Adrenal gland (tissue), 12 donors: ENCODE results near the gene EVA1C. TPM values are rescaled to one million over a fixed set of nuclear protein-coding genes. Genes with fewer than 3 reads are reported as not detected.

Experiments
- DNase-seq, 7 donors: peaks; one replicate each; pipeline ENCODE4 v3.0.0-alpha.2; 2019 to 2020
- H3K27ac ChIP-seq, 5 donors: fragments of 200-600 bp; sonication (generic) in 4 of 5; 1 replicate in 3 of 5; 2 replicates in 2 of 5; pipeline versions ENCODE4 v1.5.1 to v1.8.0; 2016 to 2020; ENCODE audit warnings: mild to moderate bottlenecking in 1 of 5
- H3K27me3 ChIP-seq: fragments of 200-600 bp; 2 replicates; pipeline ENCODE4 v1.8.0; 2021
- H3K36me3 ChIP-seq, 2 donors: fragments of 200-600 bp; replicated peaks in 1 of 2; 1 replicate in 1 of 2; 2 replicates in 1 of 2; pipeline versions ENCODE4 v1.5.1 to v1.8.0; 2018 to 2022
- H3K4me1 ChIP-seq, 2 donors: fragments of 200-600 bp; replicated peaks in 1 of 2; 1 replicate in 1 of 2; 2 replicates in 1 of 2; pipeline versions ENCODE4 v1.5.1 to v1.8.0; 2018 to 2021
- H3K4me3 ChIP-seq, 4 donors: fragments of 200-600 bp; sonication (generic) in 3 of 4; one replicate each; pipeline ENCODE4 v1.5.1; 2016 to 2018
- H3K9me3 ChIP-seq, 3 donors: fragments of 200-600 bp; sonication (generic) in 1 of 3; replicated peaks in 1 of 3; 1 replicate in 2 of 3; 2 replicates in 1 of 3; pipeline versions ENCODE4 v1.5.1 to v1.8.0; 2016 to 2021
- CTCF ChIP-seq, 6 experiments: fragments of 450-650 bp in 4 of 6; fragments of 200-600 bp in 2 of 6; sonication (generic) in 1 of 6; IDR thresholded peaks; 1 replicate in 5 of 6; 2 replicates in 1 of 6; pipeline versions ENCODE4 v1.5.1 to v1.8.0; 2016 to 2021; ENCODE audit warnings: antibody characterized with exemption in 6 of 6, mild to moderate bottlenecking in 2 of 6, moderate library complexity in 1 of 6
- POLR2A ChIP-seq, 2 donors: fragments of 450-650 bp; IDR thresholded peaks; one replicate each; pipeline ENCODE4 v1.6.1; 2017; ENCODE audit warnings: antibody characterized with exemption in 2 of 2, mild to moderate bottlenecking in 2 of 2, moderate library complexity in 1 of 2
- WGBS, 4 donors: extraction: QIAGEN DNeasy Blood & Tissue Kit in 2 of 4; methylation state at CpG; one replicate each; pipeline versions ENCODE4 v1.1.5 to v1.1.7; 2013 to 2017; 5-methylcytosine and 5-hydroxymethylcytosine counted together
- intact Hi-C, 2 donors: fragments of 100-400 bp; cut with DNase I; formaldehyde crosslinking; loops; one replicate each; pipeline versions ENCODE4 v1.14.1 to v1.15.0; 2022 to 2023
- polyA plus RNA-seq, 3 donors: library from polyadenylated mRNA; stranded (reverse); fragments of 200-250 nt in 2 of 3; fragments of 350-450 nt in 1 of 3; fragmentation: Illumina TruSeq in 1 of 3; extraction: RNeasy Lipid Tissue Mini Kit (QIAGEN cat#74804) in 1 of 3; gene quantifications; one replicate each; pipeline ENCODE4 v1.2.3, GENCODE V29; 2013 to 2014
- total RNA-seq, 9 donors: library from RNA; depleted of rRNA in 4 of 9; stranded (reverse); fragments of >200 nt in 4 of 9; fragments of 120-200 nt in 1 of 9; fragmentation: NEBNext Ultra II Directional in 1 of 9; extraction: Animal tissue kit (Norgen Biotek cat#: 25700) in 1 of 9; gene quantifications; one replicate each; pipeline versions ENCODE4 v1.1.0 to v1.2.4, GENCODE V29; 2013 to 2023
- donor health status: healthy with polysubstance abuse.
- donor health status: Bipolar disorder and iron deficiency.
- donor health status: DM: yes; HTN: yes; CAD: no.
- donor health status: DM: no; HTN: no; CAD: no.
- donor health status: DM: no; HTN: no; CAD: no.
- donor health status: DM: yes; HTN: yes; CAD: no.

Gene EVA1C
- total and polyA plus RNA-seq, 12 donors: 0.94 to 33.2 (median 12.1) TPM

GRCh38 chr21:32378956-32379355 lies 33.5 kb upstream of the EVA1C start:
- Histone ChIP-seq H3K36me3 (peaks cover 0 to 29% of the 10 kb centered on the region in 2 donors), H3K27ac (no peak overlapping the region)
- WGBS, 4 donors: 71 to 89% (median 85%) methylated on average over 5 of the region's 5 CpGs

GRCh38 chr21:32380940-32381339 lies 31.6 kb upstream of the EVA1C start:
- Histone ChIP-seq H3K27ac (peak overlapping the region in 1 of 5 donors; percentile 62), H3K36me3 (peaks cover 0 to 35% of the 10 kb centered on the region in 2 donors), H3K4me3 (no peak overlapping the region), H3K9me3 (no peaks in the 10 kb centered on the region), H3K27me3 (no peaks in the 10 kb centered on the region), H3K4me1 (peaks cover 13 to 14% of the 10 kb centered on the region in 2 donors)
- no peak for TF ChIP-seq POLR2A (IDR thresholded peaks at IDR 0.05)
- no peak for TF ChIP-seq CTCF (IDR thresholded peaks at IDR 0.05)
- 73 to 76% (median 74%) methylated on average over 2 to 4 of the region's 4 CpGs for WGBS, 4 donors
- intact Hi-C loops: loop anchor here in 1 of 2 donors (10.0 kb wide), 1 partner anchor 96 kb away; no protein-coding TSS in a partner anchor
- DNase-seq: peak in 1 of 7 donors; percentile 29

More at GRCh38 chr21:32378956-32379355, 33.5 kb upstream of the EVA1C start:
- Histone ChIP-seq H3K4me1 (peaks cover 10 to 13% of the 10 kb centered on the region in 2 donors), H3K27me3 (no peaks in the 10 kb centered on the region), H3K4me3 (no peak overlapping the region), H3K9me3 (no peaks in the 10 kb centered on the region)
- peak in 1 of 7 donors; percentile 52 for DNase-seq
- intact Hi-C loops: no loop called here
- TF ChIP-seq CTCF (IDR thresholded peaks at IDR 0.05): no peak
- TF ChIP-seq POLR2A (IDR thresholded peaks at IDR 0.05): no peak

GRCh38 chr21:32381571-32381970 lies 30.9 kb upstream of the EVA1C start:
- peaks cover 12 to 13% of the 10 kb centered on the region in 2 donors for H3K4me1 ChIP-seq
- no peaks in the 10 kb centered on the region for H3K9me3 ChIP-seq
- peak overlapping the region in 1 of 5 donors; percentile 53 for H3K27ac ChIP-seq
- TF ChIP-seq POLR2A (IDR thresholded peaks at IDR 0.05) (no peak), CTCF (IDR thresholded peaks at IDR 0.05) (no peak)
- 70 to 81% (median 79%) methylated on average over 6 of the region's 6 CpGs for WGBS, 4 donors
- DNase-seq: no peak
- H3K27me3 ChIP-seq: no peaks in the 10 kb centered on the region
- intact Hi-C loops: loop anchor here in 1 of 2 donors (10.0 kb wide), 1 partner anchor 97 kb away; no protein-coding TSS in a partner anchor
- H3K4me3 ChIP-seq: no peak overlapping the region
- peaks cover 0 to 35% of the 10 kb centered on the region in 2 donors for H3K36me3 ChIP-seq

- WGBS, 4 donors: 69 to 74% (median 72%) methylated on average over 10 of the region's 10 CpGs
- DNase-seq: peak in 1 of 7 donors; percentile 39
- Histone ChIP-seq H3K4me3 (no peak overlapping the region), H3K27ac (peak overlapping the region in 1 of 5 donors; percentile 72), H3K4me1 (peaks cover 6 to 11% of the 10 kb centered on the region in 2 donors), H3K9me3 (no peaks in the 10 kb centered on the region), H3K36me3 (peaks cover 0 to 35% of the 10 kb centered on the region in 2 donors), H3K27me3 (no peaks in the 10 kb centered on the region)
- intact Hi-C loops: loop anchor here in 1 of 2 donors (10.0 kb wide), 1 partner anchor 97 kb away; no protein-coding TSS in a partner anchor
- no peak for TF ChIP-seq POLR2A (IDR thresholded peaks at IDR 0.05)
Measured at GRCh38 chr21:32382108-32382644, 30.3 kb upstream of the EVA1C start.
